Measurements from ENCODE around the gene HSF4.
A peak's percentile ranks its signal among the peaks of the same experiment; 100 is the strongest.

HSF4 gene

GRCh38 chr16:67190448-67191399, 26.2 kb downstream of the HSF4 start:
- H3K9ac ChIP-seq (ENCODE audit: low read length) = no peak overlapping the region
- H3K4me3 ChIP-seq (ENCODE audit: low read length) = no peak overlapping the region
- peaks cover 9% of the 10 kb centered on the region for H3K27me3 ChIP-seq (ENCODE audit: control insufficient read depth, insufficient read depth, low read length)
- no peaks in the 10 kb centered on the region for H3K9me3 ChIP-seq (ENCODE audit: control insufficient read depth, low read depth, low read length)
- H3K36me3 ChIP-seq (ENCODE audit: control insufficient read depth, low read depth, low read length) = peaks cover 19% of the 10 kb centered on the region
- H3K27ac ChIP-seq (ENCODE audit: low read length) = no peak overlapping the region
- H3K4me1 ChIP-seq (ENCODE audit: control insufficient read depth, low read depth, low read length) = peaks cover 6% of the 10 kb centered on the region

- H3K9me3 ChIP-seq (ENCODE audit: control insufficient read depth, low read depth, low read length) = no peaks in the 10 kb centered on the region
- peaks cover 26% of the 10 kb centered on the region for H3K36me3 ChIP-seq (ENCODE audit: control insufficient read depth, low read depth, low read length)
- H3K9ac ChIP-seq (ENCODE audit: low read length) = no peak overlapping the region
- peak overlapping the region; percentile 91 for H3K4me3 ChIP-seq (ENCODE audit: low read length)
- H3K27me3 ChIP-seq (ENCODE audit: control insufficient read depth, insufficient read depth, low read length) = peaks cover under 1% of the 10 kb centered on the region
- H3K4me1 ChIP-seq (ENCODE audit: control insufficient read depth, low read depth, low read length) = peaks cover 5% of the 10 kb centered on the region
- H3K27ac ChIP-seq (ENCODE audit: low read length) = no peak overlapping the region
These were observed 27.0 kb downstream of the HSF4 start for GRCh38 chr16:67191411-67191994.

GRCh38 chr16:67191995-67192681, 27.6 kb downstream of the HSF4 start, which contains the start of gene E2F4:
Gene E2F4, plus strand, starts transcription at chr16:67192155. Its CDS starts 73 bp downstream, at chr16:67192228.
- H3K9ac ChIP-seq (ENCODE audit: low read length) = peak within 1 kb of the TSS; percentile 86
- H3K27me3 ChIP-seq (ENCODE audit: control insufficient read depth, insufficient read depth, low read length) = no peaks in the 10 kb centered on the region
- H3K27ac ChIP-seq (ENCODE audit: low read length) = no peak within 1 kb of the TSS
- H3K4me1 ChIP-seq (ENCODE audit: control insufficient read depth, low read depth, low read length) = peaks cover 5% of the 10 kb centered on the region
- peaks cover 33% of the 10 kb centered on the region for H3K36me3 ChIP-seq (ENCODE audit: control insufficient read depth, low read depth, low read length)
- H3K4me3 ChIP-seq (ENCODE audit: low read length) = peak within 1 kb of the TSS; percentile 91
- no peaks in the 10 kb centered on the region for H3K9me3 ChIP-seq (ENCODE audit: control insufficient read depth, low read depth, low read length)

GRCh38 chr16:67192781-67193361, 28.3 kb downstream of the HSF4 start:
- H3K27ac ChIP-seq (ENCODE audit: low read length) = no peak overlapping the region
- H3K4me3 ChIP-seq (ENCODE audit: low read length) = peak overlapping the region; percentile 91
- H3K36me3 ChIP-seq (ENCODE audit: control insufficient read depth, low read depth, low read length) = peaks cover 40% of the 10 kb centered on the region
- no peaks in the 10 kb centered on the region for H3K27me3 ChIP-seq (ENCODE audit: control insufficient read depth, insufficient read depth, low read length)
- peak overlapping the region; percentile 86 for H3K9ac ChIP-seq (ENCODE audit: low read length)
- no peaks in the 10 kb centered on the region for H3K9me3 ChIP-seq (ENCODE audit: control insufficient read depth, low read depth, low read length)
- H3K4me1 ChIP-seq (ENCODE audit: control insufficient read depth, low read depth, low read length) = peaks cover 5% of the 10 kb centered on the region

GRCh38 chr16:67193536-67193935, 29.0 kb downstream of the HSF4 start:
- peaks cover 40% of the 10 kb centered on the region for H3K36me3 ChIP-seq (ENCODE audit: control insufficient read depth, low read depth, low read length)
- no peak overlapping the region for H3K27ac ChIP-seq (ENCODE audit: low read length)
- H3K27me3 ChIP-seq (ENCODE audit: control insufficient read depth, insufficient read depth, low read length) = no peaks in the 10 kb centered on the region
- no peak overlapping the region for H3K4me3 ChIP-seq (ENCODE audit: low read length)
- H3K9ac ChIP-seq (ENCODE audit: low read length) = no peak overlapping the region
- H3K9me3 ChIP-seq (ENCODE audit: control insufficient read depth, low read depth, low read length) = no peaks in the 10 kb centered on the region
- peaks cover 5% of the 10 kb centered on the region for H3K4me1 ChIP-seq (ENCODE audit: control insufficient read depth, low read depth, low read length)

GRCh38 chr16:67194260-67194659, 29.7 kb downstream of the HSF4 start:
- no peaks in the 10 kb centered on the region for H3K27me3 ChIP-seq (ENCODE audit: control insufficient read depth, insufficient read depth, low read length)
- no peak overlapping the region for H3K9ac ChIP-seq (ENCODE audit: low read length)
- no peak overlapping the region for H3K4me3 ChIP-seq (ENCODE audit: low read length)
- no peaks in the 10 kb centered on the region for H3K9me3 ChIP-seq (ENCODE audit: control insufficient read depth, low read depth, low read length)
- no peak overlapping the region for H3K27ac ChIP-seq (ENCODE audit: low read length)
- H3K4me1 ChIP-seq (ENCODE audit: control insufficient read depth, low read depth, low read length) = peaks cover 5% of the 10 kb centered on the region
- H3K36me3 ChIP-seq (ENCODE audit: control insufficient read depth, low read depth, low read length) = peaks cover 40% of the 10 kb centered on the region

GRCh38 chr16:67195676-67196075, 31.1 kb downstream of the HSF4 start:
- peaks cover 40% of the 10 kb centered on the region for H3K36me3 ChIP-seq (ENCODE audit: control insufficient read depth, low read depth, low read length)
- H3K27ac ChIP-seq (ENCODE audit: low read length) = no peak overlapping the region
- no peaks in the 10 kb centered on the region for H3K27me3 ChIP-seq (ENCODE audit: control insufficient read depth, insufficient read depth, low read length)
- peaks cover 5% of the 10 kb centered on the region for H3K4me1 ChIP-seq (ENCODE audit: control insufficient read depth, low read depth, low read length)
- no peak overlapping the region for H3K9ac ChIP-seq (ENCODE audit: low read length)
- H3K9me3 ChIP-seq (ENCODE audit: control insufficient read depth, low read depth, low read length) = no peaks in the 10 kb centered on the region
- no peak overlapping the region for H3K4me3 ChIP-seq (ENCODE audit: low read length)

GRCh38 chr16:67196881-67197280, 32.3 kb downstream of the HSF4 start:
- Histone ChIP-seq H3K36me3 (ENCODE audit: control insufficient read depth, low read depth, low read length) (peaks cover 45% of the 10 kb centered on the region), H3K27ac (ENCODE audit: low read length) (no peak overlapping the region), H3K9ac (ENCODE audit: low read length) (no peak overlapping the region), H3K27me3 (ENCODE audit: control insufficient read depth, insufficient read depth, low read length) (no peaks in the 10 kb centered on the region), H3K9me3 (ENCODE audit: control insufficient read depth, low read depth, low read length) (no peaks in the 10 kb centered on the region), H3K4me1 (ENCODE audit: control insufficient read depth, low read depth, low read length) (peaks cover 5% of the 10 kb centered on the region), H3K4me3 (ENCODE audit: low read length) (no peak overlapping the region)

- no peak overlapping the region for H3K27ac ChIP-seq (ENCODE audit: low read length)
- H3K9ac ChIP-seq (ENCODE audit: low read length) = no peak overlapping the region
- peaks cover 4% of the 10 kb centered on the region for H3K4me1 ChIP-seq (ENCODE audit: control insufficient read depth, low read depth, low read length)
- H3K27me3 ChIP-seq (ENCODE audit: control insufficient read depth, insufficient read depth, low read length) = no peaks in the 10 kb centered on the region
- H3K4me3 ChIP-seq (ENCODE audit: low read length) = no peak overlapping the region
- H3K9me3 ChIP-seq (ENCODE audit: control insufficient read depth, low read depth, low read length) = no peaks in the 10 kb centered on the region
- H3K36me3 ChIP-seq (ENCODE audit: control insufficient read depth, low read depth, low read length) = peaks cover 45% of the 10 kb centered on the region
These were observed 33.2 kb downstream of the HSF4 start for GRCh38 chr16:67197704-67198103.

- Histone ChIP-seq H3K27me3 (ENCODE audit: control insufficient read depth, insufficient read depth, low read length) (no peaks in the 10 kb centered on the region), H3K9me3 (ENCODE audit: control insufficient read depth, low read depth, low read length) (no peaks in the 10 kb centered on the region), H3K4me1 (ENCODE audit: control insufficient read depth, low read depth, low read length) (no peaks in the 10 kb centered on the region), H3K27ac (ENCODE audit: low read length) (no peak overlapping the region), H3K9ac (ENCODE audit: low read length) (no peak overlapping the region), H3K4me3 (ENCODE audit: low read length) (no peak overlapping the region), H3K36me3 (ENCODE audit: control insufficient read depth, low read depth, low read length) (peaks cover 45% of the 10 kb centered on the region)
These were observed 33.7 kb downstream of the HSF4 start for GRCh38 chr16:67198238-67198734.

Data from iPS-18a (cell line).